ENCODE measurements around the gene TBX10.
A peak's percentile ranks its signal among the peaks of the same experiment; 100 is the strongest.

Gene TBX10

DNA sequence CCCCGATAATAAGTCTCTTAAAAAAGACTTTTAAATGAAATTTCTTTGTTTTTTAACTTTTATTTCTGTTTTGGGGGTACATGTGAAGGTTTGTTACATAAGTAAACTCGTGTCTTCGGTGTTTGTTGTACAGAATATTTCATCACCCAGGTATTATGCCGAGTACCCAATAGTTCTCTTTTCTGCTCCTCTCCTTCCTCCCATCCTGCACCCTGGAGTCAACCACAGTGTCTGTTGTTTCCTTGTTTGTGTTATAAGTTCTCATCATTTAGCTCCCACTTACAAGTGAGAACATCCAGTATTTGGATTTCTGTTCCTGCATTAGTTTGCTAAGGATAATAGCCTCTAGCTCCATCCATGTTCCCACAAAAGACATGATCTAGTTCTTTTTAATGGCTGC lies 57.6 kb downstream of the TBX10 start:
- Histone ChIP-seq H3K9me3 (ENCODE audit: control insufficient read depth in 1 of 2, low read length in 2 of 2) (no peaks in the 10 kb centered on the region), H3K36me3 (ENCODE audit: control insufficient read depth in 1 of 2, insufficient read depth in 2 of 2, low read length in 2 of 2) (peaks cover 6 to 21% of the 10 kb centered on the region in 2 donors), H3K27ac (ENCODE audit: low read length) (peak overlapping the region; percentile 7), H3K4me1 (ENCODE audit: control insufficient read depth in 1 of 2, insufficient read depth in 2 of 2, low read length in 2 of 2) (peaks cover 5 to 18% of the 10 kb centered on the region in 2 donors), H3K4me3 (ENCODE audit: low read depth in 1 of 2, low read length in 2 of 2) (peak overlapping the region in 1 of 2 donors; percentile 3), H3K27me3 (ENCODE audit: low read depth, low read length) (no peaks in the 10 kb centered on the region)

GRCh38 chr11:67581469-67581868 lies 58.1 kb downstream of the TBX10 start:
- no peak overlapping the region for H3K4me3 ChIP-seq (ENCODE audit: low read depth in 1 of 2, low read length in 2 of 2)
- no peak overlapping the region for H3K27ac ChIP-seq (ENCODE audit: low read length)
- H3K9me3 ChIP-seq (ENCODE audit: control insufficient read depth in 1 of 2, low read length in 2 of 2) = no peaks in the 10 kb centered on the region
- H3K4me1 ChIP-seq (ENCODE audit: control insufficient read depth in 1 of 2, insufficient read depth in 2 of 2, low read length in 2 of 2) = peaks cover 5 to 18% of the 10 kb centered on the region in 2 donors
- H3K36me3 ChIP-seq (ENCODE audit: control insufficient read depth in 1 of 2, insufficient read depth in 2 of 2, low read length in 2 of 2) = peaks cover 6 to 15% of the 10 kb centered on the region in 2 donors
- no peaks in the 10 kb centered on the region for H3K27me3 ChIP-seq (ENCODE audit: low read depth, low read length)
